RWPE1 (cell line): ENCODE measurements around the gene NDUFA7.

Source experiments
- CTCF ChIA-PET: fragments of 350-600 bp; sonication (Branson Sonifier 250); formaldehyde crosslinking; extraction: SDS; loops from one replicate; lab custom pipeline; 2021; lab: Yijun Ruan, JAX
- POLR2A ChIA-PET: fragments of 400-600 bp; formaldehyde crosslinking; extraction: SDS; loops from one replicate; lab custom pipeline; 2020; ENCODE audit warnings: antibody characterized with exemption; ENCODE audit not compliant: low non-redundant PET; lab: Yijun Ruan, JAX
- DNase-seq: peaks from one replicate; pipeline ENCODE4 v3.0.0; 2012; ENCODE audit warnings: low spot score
- H3K27ac ChIP-seq: fragments of 450-650 bp; 2 replicates; pipeline ENCODE4 v1.5.1; 2017
- CTCF ChIP-seq: fragments of 450-650 bp; conservative IDR thresholded peaks from 2 replicates; pipeline ENCODE4 v1.5.1; 2017; ENCODE audit warnings: low read depth, mild to moderate bottlenecking

NDUFA7 gene

GRCh38 chr19:8321067-8321985, at the start of gene NDUFA7, which contains the start of gene RPS28:
TSS of gene NDUFA7 (minus strand) at chr19:8321375. CDS start at chr19:8321358, 17 bp downstream.
TSS of gene RPS28 (plus strand) at chr19:8321496. CDS start at chr19:8321531, 35 bp downstream.
- CTCF ChIA-PET, result interaction anchor here (0.8 kb wide), 1 partner anchor 377 kb away, joined by 3 read pairs; no protein-coding TSS in a partner anchor
- TF ChIP-seq CTCF, result no peak
- POLR2A ChIA-PET, result interaction anchor here (0.6 kb wide), 2 partner anchors 15 to 129 kb away, joined by 3 to 4 read pairs; no protein-coding TSS in a partner anchor

GRCh38 chr19:8370176-8371010, 49.2 kb upstream of the NDUFA7 start:
- peak overlapping the region; percentile 19; the same call in 1 of the 2 replicates for H3K27ac ChIP-seq
- no peak for TF ChIP-seq CTCF
- no peak for DNase-seq
- ChIA-PET POLR2A (no interaction called here), CTCF (interaction anchor here (0.7 kb wide), 1 partner anchor 21 kb away, joined by 3 read pairs; no protein-coding TSS in a partner anchor)

More at GRCh38 chr19:8321067-8321985, at the start of gene NDUFA7, which contains the start of gene RPS28:
- peak within 1 kb of the TSS; percentile 80 for H3K27ac ChIP-seq
- peak; percentile 92 for DNase-seq

GRCh38 chr19:8367327-8368001, 46.3 kb upstream of the NDUFA7 start:
- ChIA-PET CTCF (interaction anchor here (1.0 to 1.5 kb wide), 2 partner anchors 13 kb away, joined by 3 to 5 read pairs; no protein-coding TSS in a partner anchor), POLR2A (no interaction called here)
- no peak for TF ChIP-seq CTCF
- DNase-seq, result peak; percentile 87
- peak overlapping the region; percentile 58 for H3K27ac ChIP-seq

- DNase-seq, result no peak
- TF ChIP-seq CTCF, result no peak
- peak overlapping the region; percentile 58 for H3K27ac ChIP-seq
- ChIA-PET POLR2A (no interaction called here), CTCF (interaction anchor here (1.0 kb wide), 1 partner anchor 13 kb away, joined by 3 read pairs; no protein-coding TSS in a partner anchor)
These were observed 45.8 kb upstream of the NDUFA7 start for GRCh38 chr19:8366961-8367326.

GRCh38 chr19:8366121-8366581, 45.0 kb upstream of the NDUFA7 start:
- no peak for TF ChIP-seq CTCF
- CTCF ChIA-PET, result interaction anchor here (1.0 kb wide), 1 partner anchor 12 kb away, joined by 3 read pairs; no protein-coding TSS in a partner anchor
- POLR2A ChIA-PET, result no interaction called here

More at GRCh38 chr19:8366121-8366581, 45.0 kb upstream of the NDUFA7 start:
- DNase-seq, result no peak
- H3K27ac ChIP-seq, result no peak overlapping the region
